Liver (tissue), 9 donors: ENCODE measurements around the gene TFAP2D. TPM values are rescaled to one million over a fixed set of nuclear protein-coding genes. Genes with fewer than 3 reads are reported as not detected.

Source experiments
- DNase-seq: peaks from one replicate; pipeline ENCODE4 v3.0.0-alpha.2; 2017; ENCODE audit warnings: low spot score
- H3K27ac ChIP-seq, 2 donors: one replicate each; pipeline ENCODE4 v1.7.0; 2013; ENCODE audit warnings: inconsistent platforms in 2 of 2, low read length in 2 of 2, control low read depth in 1 of 2, low read depth in 1 of 2, mild to moderate bottlenecking in 1 of 2
- H3K27me3 ChIP-seq, 4 donors: one replicate each; pipeline versions ENCODE4 v1.6.1 to v1.7.0; 2013; ENCODE audit warnings: low read length in 3 of 4, inconsistent platforms in 1 of 4, mild to moderate bottlenecking in 1 of 4, moderate library complexity in 1 of 4; ENCODE audit not compliant: control insufficient read depth in 4 of 4, insufficient read depth in 4 of 4
- H3K36me3 ChIP-seq, 4 donors: one replicate each; pipeline versions ENCODE4 v1.6.1 to v1.7.0; 2013; ENCODE audit warnings: low read length in 3 of 4, mild to moderate bottlenecking in 3 of 4, low read depth in 1 of 4, moderate library complexity in 1 of 4; ENCODE audit not compliant: control insufficient read depth in 4 of 4, insufficient read depth in 3 of 4
- H3K4me1 ChIP-seq, 4 donors: one replicate each; pipeline versions ENCODE4 v1.6.1 to v1.7.0; 2013; ENCODE audit warnings: low read length in 3 of 4, mild to moderate bottlenecking in 3 of 4, moderate library complexity in 1 of 4; ENCODE audit not compliant: control insufficient read depth in 4 of 4, insufficient read depth in 4 of 4
- H3K4me3 ChIP-seq, 3 donors: one replicate each; pipeline versions ENCODE4 v1.6.1 to v1.7.0; 2013; ENCODE audit warnings: low read length in 3 of 3, control low read depth in 1 of 3, low read depth in 1 of 3, mild to moderate bottlenecking in 1 of 3
- H3K9ac ChIP-seq, 2 donors: one replicate each; pipeline ENCODE4 v1.7.0; 2013; ENCODE audit warnings: low read length in 2 of 2, mild to moderate bottlenecking in 2 of 2, moderate library complexity in 2 of 2, control low read depth in 1 of 2, low read depth in 1 of 2
- H3K9me3 ChIP-seq, 4 donors: one replicate each; pipeline versions ENCODE4 v1.6.1 to v1.7.0; 2013; ENCODE audit warnings: low read length in 3 of 4; ENCODE audit not compliant: control insufficient read depth in 4 of 4
- EGR1 ChIP-seq, 2 donors: IDR thresholded peaks; 2 replicates each; pipeline ENCODE4 v1.6.1; 2016 to 2018; ENCODE audit warnings: antibody characterized with exemption in 2 of 2, low read depth in 2 of 2
- FOXA1 ChIP-seq: IDR thresholded peaks from 2 replicates; pipeline ENCODE4 v1.6.1; 2016; ENCODE audit warnings: antibody characterized with exemption
- FOXA2 ChIP-seq: IDR thresholded peaks from 2 replicates; pipeline ENCODE4 v1.6.1; 2016; ENCODE audit warnings: antibody characterized with exemption
- GABPA ChIP-seq, 2 donors: IDR thresholded peaks in 1 of 2; conservative IDR thresholded peaks in 1 of 2; 2 replicates each; pipeline ENCODE4 v1.6.1; 2016; ENCODE audit warnings: antibody characterized with exemption in 2 of 2, mild to moderate bottlenecking in 1 of 2, moderate library complexity in 1 of 2
- HNF4A ChIP-seq, 2 donors: conservative IDR thresholded peaks; 2 replicates each; pipeline ENCODE4 v1.6.1; 2016; ENCODE audit warnings: antibody characterized with exemption in 2 of 2, mild to moderate bottlenecking in 2 of 2
- JUND ChIP-seq, 2 donors: IDR thresholded peaks; 2 replicates each; pipeline ENCODE4 v1.6.1; 2016; ENCODE audit warnings: antibody characterized with exemption in 2 of 2
- NR2F2 ChIP-seq: IDR thresholded peaks from 2 replicates; pipeline ENCODE4 v1.6.1; 2016; ENCODE audit warnings: antibody characterized with exemption
- RAD21 ChIP-seq, 2 donors: IDR thresholded peaks; 2 replicates each; pipeline ENCODE4 v1.6.1; 2016; ENCODE audit warnings: antibody characterized with exemption in 2 of 2, mild to moderate bottlenecking in 2 of 2
- RXRA ChIP-seq, 2 donors: IDR thresholded peaks; 2 replicates each; pipeline ENCODE4 v1.6.1; 2017 to 2018; ENCODE audit warnings: antibody characterized with exemption in 2 of 2, mild to moderate bottlenecking in 1 of 2
- SP1 ChIP-seq: IDR thresholded peaks from 2 replicates; pipeline ENCODE4 v1.6.1; 2018; ENCODE audit warnings: antibody characterized with exemption, mild to moderate bottlenecking
- TAF1 ChIP-seq: conservative IDR thresholded peaks from 2 replicates; pipeline ENCODE4 v1.6.1; 2016; ENCODE audit warnings: antibody characterized with exemption, mild to moderate bottlenecking
- YY1 ChIP-seq: IDR thresholded peaks from 2 replicates; pipeline ENCODE4 v1.6.1; 2016; ENCODE audit warnings: antibody characterized with exemption, mild to moderate bottlenecking
- WGBS: extraction: QIAGEN DNeasy Blood & Tissue Kit; methylation state at CpG from one replicate; pipeline ENCODE4 v1.1.7; 2013; 5-methylcytosine and 5-hydroxymethylcytosine counted together
- polyA plus RNA-seq, 2 donors: library from polyadenylated mRNA; stranded (reverse) in 1 of 2; unstranded in 1 of 2; fragments of 200-250 nt in 1 of 2; fragments of >200 nt in 1 of 2; fragmentation: Nextera tagmentation in 1 of 2; extraction: Ambion mirVana in 1 of 2; gene quantifications; one replicate each; pipeline versions ENCODE4 v1.2.1 to v1.2.3, GENCODE V29; 2013 to 2015
- total RNA-seq, 2 donors: library from RNA; depleted of rRNA; stranded (reverse); fragments of >200 nt; gene quantifications; one replicate each; pipeline ENCODE4 v1.2.3, GENCODE V29; 2014
- TF ChIP-seq, protein P1 (sequence below): IDR thresholded peaks from 2 replicates; pipeline ENCODE4 v1.6.1; 2016; ENCODE audit warnings: antibody characterized with exemption
- TF ChIP-seq, protein P2 (sequence below): IDR thresholded peaks from 2 replicates; pipeline ENCODE4 v1.6.1; 2016; ENCODE audit warnings: antibody characterized with exemption, mild to moderate bottlenecking
- TF ChIP-seq, protein P3 (sequence below): fragments of 150-350 bp; IDR thresholded peaks from 2 replicates; pipeline ENCODE4 v1.5.1; 2017; ENCODE audit warnings: improper control_type of control experiment, low read depth, low read length; ENCODE audit not compliant: missing input control
- TF ChIP-seq, protein P4 (sequence below): IDR thresholded peaks from 2 replicates; pipeline ENCODE4 v1.6.1; 2016; ENCODE audit warnings: antibody characterized with exemption
- TF ChIP-seq, protein P5 (sequence below): IDR thresholded peaks from 2 replicates; pipeline ENCODE4 v1.6.1; 2016; ENCODE audit warnings: antibody characterized with exemption
- donor health status: healthy.
- donor health status: healthy.
- donor health status: healthy.
- donor health status: healthy.
- donor health status: healthy.

TFAP2D gene
- total and polyA plus RNA-seq, 4 donors = not detected

DNA sequence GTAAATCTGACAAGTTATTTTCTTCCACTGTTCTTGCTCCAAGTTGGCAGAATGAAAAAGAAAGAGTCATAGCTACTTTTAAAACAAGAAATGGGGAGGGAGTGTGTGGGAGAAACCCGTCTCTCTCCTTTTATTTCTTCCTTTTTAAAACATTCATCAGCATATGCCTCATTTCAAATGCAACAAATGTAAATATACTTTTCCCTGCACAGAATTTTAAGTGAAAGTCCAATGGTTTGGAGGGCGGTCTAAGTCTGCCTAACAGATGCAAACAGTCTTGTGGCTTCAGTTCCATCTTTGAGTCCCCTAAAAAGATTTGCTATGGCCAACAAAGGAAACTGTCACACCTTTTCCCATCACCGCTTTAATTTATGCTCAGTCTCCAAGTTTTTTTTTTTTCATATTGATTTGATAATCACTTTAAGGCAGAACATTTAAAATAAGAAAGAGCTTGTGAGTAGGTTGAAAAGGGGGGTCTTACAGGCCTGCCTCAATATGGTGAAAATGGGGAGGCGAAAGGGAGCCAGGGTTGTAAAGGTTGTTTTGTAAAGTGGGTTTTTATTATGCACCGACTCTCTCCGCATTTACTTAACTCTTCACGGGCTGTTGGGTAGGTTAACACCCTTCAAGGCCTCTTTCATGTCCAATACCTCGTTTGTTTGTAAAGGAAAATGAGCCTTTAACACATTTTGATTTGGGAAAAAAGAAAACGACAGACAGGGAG lies 4.6 kb downstream of the TFAP2D start:
- Histone ChIP-seq H3K4me3 (no peak overlapping the region), H3K9ac (no peak overlapping the region), H3K9me3 (no peaks in the 10 kb centered on the region), H3K27me3 (peaks cover 3 to 15% (median 5%) of the 10 kb centered on the region in 4 donors), H3K36me3 (no peaks in the 10 kb centered on the region), H3K27ac (no peak overlapping the region), H3K4me1 (no peaks in the 10 kb centered on the region)
- no peak for DNase-seq
- TF ChIP-seq HNF4A (conservative IDR thresholded peaks at IDR 0.05) (no peak), GABPA (IDR thresholded peaks at IDR 0.05 in 1 of 2, conservative IDR thresholded peaks at IDR 0.05 in 1 of 2) (no peak), TAF1 (no peak), RXRA (IDR thresholded peaks at IDR 0.05) (no peak), EGR1 (IDR thresholded peaks at IDR 0.05; ENCODE audit: low read depth in 2 of 2) (no peak), RAD21 (IDR thresholded peaks at IDR 0.05) (no peak), YY1 (no peak), FOXA1 (no peak), JUND (IDR thresholded peaks at IDR 0.05) (no peak), FOXA2 (no peak), SP1 (no peak), NR2F2 (no peak)
- TF ChIP-seq, protein P1, sequence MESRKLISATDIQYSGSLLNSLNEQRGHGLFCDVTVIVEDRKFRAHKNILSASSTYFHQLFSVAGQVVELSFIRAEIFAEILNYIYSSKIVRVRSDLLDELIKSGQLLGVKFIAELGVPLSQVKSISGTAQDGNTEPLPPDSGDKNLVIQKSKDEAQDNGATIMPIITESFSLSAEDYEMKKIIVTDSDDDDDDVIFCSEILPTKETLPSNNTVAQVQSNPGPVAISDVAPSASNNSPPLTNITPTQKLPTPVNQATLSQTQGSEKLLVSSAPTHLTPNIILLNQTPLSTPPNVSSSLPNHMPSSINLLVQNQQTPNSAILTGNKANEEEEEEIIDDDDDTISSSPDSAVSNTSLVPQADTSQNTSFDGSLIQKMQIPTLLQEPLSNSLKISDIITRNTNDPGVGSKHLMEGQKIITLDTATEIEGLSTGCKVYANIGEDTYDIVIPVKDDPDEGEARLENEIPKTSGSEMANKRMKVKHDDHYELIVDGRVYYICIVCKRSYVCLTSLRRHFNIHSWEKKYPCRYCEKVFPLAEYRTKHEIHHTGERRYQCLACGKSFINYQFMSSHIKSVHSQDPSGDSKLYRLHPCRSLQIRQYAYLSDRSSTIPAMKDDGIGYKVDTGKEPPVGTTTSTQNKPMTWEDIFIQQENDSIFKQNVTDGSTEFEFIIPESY = no peak
- TF ChIP-seq, protein P2, sequence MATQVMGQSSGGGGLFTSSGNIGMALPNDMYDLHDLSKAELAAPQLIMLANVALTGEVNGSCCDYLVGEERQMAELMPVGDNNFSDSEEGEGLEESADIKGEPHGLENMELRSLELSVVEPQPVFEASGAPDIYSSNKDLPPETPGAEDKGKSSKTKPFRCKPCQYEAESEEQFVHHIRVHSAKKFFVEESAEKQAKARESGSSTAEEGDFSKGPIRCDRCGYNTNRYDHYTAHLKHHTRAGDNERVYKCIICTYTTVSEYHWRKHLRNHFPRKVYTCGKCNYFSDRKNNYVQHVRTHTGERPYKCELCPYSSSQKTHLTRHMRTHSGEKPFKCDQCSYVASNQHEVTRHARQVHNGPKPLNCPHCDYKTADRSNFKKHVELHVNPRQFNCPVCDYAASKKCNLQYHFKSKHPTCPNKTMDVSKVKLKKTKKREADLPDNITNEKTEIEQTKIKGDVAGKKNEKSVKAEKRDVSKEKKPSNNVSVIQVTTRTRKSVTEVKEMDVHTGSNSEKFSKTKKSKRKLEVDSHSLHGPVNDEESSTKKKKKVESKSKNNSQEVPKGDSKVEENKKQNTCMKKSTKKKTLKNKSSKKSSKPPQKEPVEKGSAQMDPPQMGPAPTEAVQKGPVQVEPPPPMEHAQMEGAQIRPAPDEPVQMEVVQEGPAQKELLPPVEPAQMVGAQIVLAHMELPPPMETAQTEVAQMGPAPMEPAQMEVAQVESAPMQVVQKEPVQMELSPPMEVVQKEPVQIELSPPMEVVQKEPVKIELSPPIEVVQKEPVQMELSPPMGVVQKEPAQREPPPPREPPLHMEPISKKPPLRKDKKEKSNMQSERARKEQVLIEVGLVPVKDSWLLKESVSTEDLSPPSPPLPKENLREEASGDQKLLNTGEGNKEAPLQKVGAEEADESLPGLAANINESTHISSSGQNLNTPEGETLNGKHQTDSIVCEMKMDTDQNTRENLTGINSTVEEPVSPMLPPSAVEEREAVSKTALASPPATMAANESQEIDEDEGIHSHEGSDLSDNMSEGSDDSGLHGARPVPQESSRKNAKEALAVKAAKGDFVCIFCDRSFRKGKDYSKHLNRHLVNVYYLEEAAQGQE = no peak
- TF ChIP-seq, protein P3, sequence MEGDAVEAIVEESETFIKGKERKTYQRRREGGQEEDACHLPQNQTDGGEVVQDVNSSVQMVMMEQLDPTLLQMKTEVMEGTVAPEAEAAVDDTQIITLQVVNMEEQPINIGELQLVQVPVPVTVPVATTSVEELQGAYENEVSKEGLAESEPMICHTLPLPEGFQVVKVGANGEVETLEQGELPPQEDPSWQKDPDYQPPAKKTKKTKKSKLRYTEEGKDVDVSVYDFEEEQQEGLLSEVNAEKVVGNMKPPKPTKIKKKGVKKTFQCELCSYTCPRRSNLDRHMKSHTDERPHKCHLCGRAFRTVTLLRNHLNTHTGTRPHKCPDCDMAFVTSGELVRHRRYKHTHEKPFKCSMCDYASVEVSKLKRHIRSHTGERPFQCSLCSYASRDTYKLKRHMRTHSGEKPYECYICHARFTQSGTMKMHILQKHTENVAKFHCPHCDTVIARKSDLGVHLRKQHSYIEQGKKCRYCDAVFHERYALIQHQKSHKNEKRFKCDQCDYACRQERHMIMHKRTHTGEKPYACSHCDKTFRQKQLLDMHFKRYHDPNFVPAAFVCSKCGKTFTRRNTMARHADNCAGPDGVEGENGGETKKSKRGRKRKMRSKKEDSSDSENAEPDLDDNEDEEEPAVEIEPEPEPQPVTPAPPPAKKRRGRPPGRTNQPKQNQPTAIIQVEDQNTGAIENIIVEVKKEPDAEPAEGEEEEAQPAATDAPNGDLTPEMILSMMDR = no peak
- WGBS = 4% methylated on average over 9 of the region's 9 CpGs

DNA sequence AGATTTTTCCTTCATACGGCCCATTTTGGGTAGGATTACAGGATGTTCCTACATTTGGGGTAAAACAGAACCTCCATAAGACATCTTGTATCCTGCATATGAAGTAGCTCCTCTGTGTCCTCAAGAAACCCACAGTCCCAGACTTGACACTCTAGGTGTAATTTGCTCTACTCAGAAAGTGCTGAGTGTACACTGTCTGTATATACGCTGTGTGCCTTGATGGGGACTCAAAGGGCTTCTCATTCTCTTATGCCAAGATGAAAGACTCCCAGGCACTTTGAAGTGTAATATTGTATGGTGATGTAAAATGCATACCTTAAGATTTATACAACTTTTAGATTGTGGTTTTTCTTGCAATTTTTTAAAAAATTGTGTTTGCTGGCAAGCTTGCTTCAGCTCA lies 5.2 kb downstream of the TFAP2D start:
- H3K4me1 ChIP-seq = no peaks in the 10 kb centered on the region
- DNase-seq = no peak
- TF ChIP-seq NR2F2 (no peak), JUND (IDR thresholded peaks at IDR 0.05) (no peak), FOXA1 (no peak), TAF1 (no peak)
- TF ChIP-seq, protein P4, sequence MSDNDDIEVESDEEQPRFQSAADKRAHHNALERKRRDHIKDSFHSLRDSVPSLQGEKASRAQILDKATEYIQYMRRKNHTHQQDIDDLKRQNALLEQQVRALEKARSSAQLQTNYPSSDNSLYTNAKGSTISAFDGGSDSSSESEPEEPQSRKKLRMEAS = no peak
- TF ChIP-seq, protein P3 = no peak
- TF ChIP-seq, protein P1 = no peak
- TF ChIP-seq, protein P5, sequence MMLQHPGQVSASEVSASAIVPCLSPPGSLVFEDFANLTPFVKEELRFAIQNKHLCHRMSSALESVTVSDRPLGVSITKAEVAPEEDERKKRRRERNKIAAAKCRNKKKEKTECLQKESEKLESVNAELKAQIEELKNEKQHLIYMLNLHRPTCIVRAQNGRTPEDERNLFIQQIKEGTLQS = no peak
- 22% methylated on average over 2 of the region's 2 CpGs for WGBS
- no peak overlapping the region for H3K9ac ChIP-seq
- H3K36me3 ChIP-seq = no peaks in the 10 kb centered on the region
- H3K9me3 ChIP-seq = no peaks in the 10 kb centered on the region
- peaks cover 3 to 21% (median 7%) of the 10 kb centered on the region in 4 donors for H3K27me3 ChIP-seq
- H3K27ac ChIP-seq = no peak overlapping the region
- no peak overlapping the region for H3K4me3 ChIP-seq
